ENCODE measurements around the gene CAMK2D. TPM values are rescaled to one million over a fixed set of nuclear protein-coding genes. Genes with fewer than 3 reads are reported as not detected.
A peak's percentile ranks its signal among the peaks of the same experiment; 100 is the strongest.

The CAMK2D gene
- polyA plus RNA-seq, 3 donors: 82.3 to 90.8 (median 86.6) TPM

DNA sequence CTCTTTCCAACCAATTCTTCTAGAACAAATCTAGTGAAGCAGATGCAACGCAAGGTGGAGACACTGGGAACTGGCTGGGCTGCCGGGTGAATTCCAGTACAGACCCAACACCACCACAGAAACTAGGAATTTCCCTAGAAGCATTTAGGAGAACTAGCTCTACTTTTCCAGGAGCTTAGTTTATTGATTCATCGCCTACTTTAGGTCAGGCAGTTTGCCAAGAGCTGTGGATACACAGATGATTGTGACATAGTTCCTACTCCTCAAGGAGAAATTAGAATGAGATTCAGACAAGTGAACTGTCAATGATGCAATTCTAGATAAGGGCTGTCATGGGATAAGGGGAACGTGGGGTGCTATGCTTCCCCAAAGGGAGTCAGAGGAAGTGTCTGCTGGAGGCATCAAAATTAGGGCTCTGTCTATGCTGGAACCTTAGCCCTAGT lies 350.0 kb downstream of the CAMK2D start:
- no peak for DNase-seq (ENCODE audit: low read depth in 3 of 3, low spot score in 2 of 3)

DNA sequence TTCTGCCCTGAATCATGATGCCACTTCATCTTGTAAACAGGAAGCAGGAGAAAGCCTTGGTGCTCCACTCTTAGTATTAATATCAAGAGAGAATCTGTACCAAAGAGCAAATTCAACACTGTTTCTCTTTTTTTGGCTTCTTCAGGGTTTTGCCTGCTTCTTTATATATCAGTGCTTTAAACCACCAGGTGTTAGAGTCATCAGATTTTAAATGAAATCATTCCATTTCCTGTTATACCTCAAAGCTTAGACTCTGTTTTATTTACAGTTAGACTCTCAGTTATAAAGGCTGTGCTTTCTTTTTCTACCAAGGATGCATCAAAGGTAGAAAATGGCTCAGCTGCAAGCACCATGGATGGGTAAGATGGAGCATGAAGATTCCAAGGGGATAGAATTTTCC lies 350.9 kb downstream of the CAMK2D start:
- DNase-seq (ENCODE audit: low read depth in 3 of 3, low spot score in 2 of 3): no peak

DNA sequence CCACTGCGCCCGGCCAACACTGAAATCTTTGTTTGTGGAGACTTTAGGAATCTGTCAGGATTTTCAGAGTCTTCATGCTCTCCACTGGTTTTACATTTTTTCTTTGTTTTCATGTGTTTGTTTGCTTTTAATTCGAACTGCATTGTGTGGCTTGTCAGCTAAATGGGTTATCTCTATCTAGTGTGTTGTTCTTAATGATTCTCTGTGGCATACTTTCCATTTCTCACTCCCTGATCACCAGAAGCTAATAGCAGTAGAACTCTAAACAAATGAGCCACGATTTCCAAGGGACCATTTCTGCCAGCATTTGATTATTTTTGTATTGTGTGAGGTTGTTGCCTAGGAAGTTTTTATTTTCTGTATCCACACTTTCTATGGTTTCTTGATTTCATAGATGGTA lies 352.4 kb downstream of the CAMK2D start:
- no peak for DNase-seq (ENCODE audit: low read depth in 3 of 3, low spot score in 2 of 3)

- DNase-seq (ENCODE audit: low read depth in 3 of 3, low spot score in 2 of 3): no peak
Observed at GRCh38 chr4:113407409-113407808, 354.1 kb downstream of the CAMK2D start.

GRCh38 chr4:113406723-113407016 lies 354.9 kb downstream of the CAMK2D start:
- DNase-seq (ENCODE audit: low read depth in 3 of 3, low spot score in 2 of 3): no peak

GRCh38 chr4:113405874-113406722 lies 355.4 kb downstream of the CAMK2D start:
- DNase-seq (ENCODE audit: low read depth in 3 of 3, low spot score in 2 of 3): no peak

- peak in 1 of 3 donors; percentile 41 for DNase-seq (ENCODE audit: low read depth in 3 of 3, low spot score in 2 of 3)
Observed at GRCh38 chr4:113404841-113405240, 356.7 kb downstream of the CAMK2D start.

DNA sequence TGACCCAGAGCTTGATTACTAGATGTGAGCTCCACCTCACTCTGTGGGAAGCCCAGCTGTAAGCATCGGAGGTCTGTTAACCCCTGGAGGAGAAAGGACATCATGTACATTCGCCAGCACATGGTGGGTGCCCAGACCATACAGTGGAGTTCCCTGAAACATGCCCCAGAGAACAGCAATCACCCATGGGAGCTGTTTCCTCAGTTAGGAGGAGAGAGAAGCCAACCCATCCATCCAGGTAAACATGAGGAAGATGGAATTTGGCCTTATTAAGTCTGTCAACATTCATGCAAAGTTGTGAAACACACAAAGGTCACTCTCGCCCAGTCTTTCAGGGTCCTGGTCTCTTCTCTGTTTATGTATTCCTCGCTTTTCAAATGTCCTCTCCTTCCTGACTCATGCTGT lies 357.4 kb downstream of the CAMK2D start:
- DNase-seq (ENCODE audit: low read depth in 3 of 3, low spot score in 2 of 3): no peak

Other genes starting within 250 kb of the CAMK2D start
- 10 to 100 TPM; 14.9 to 18.5 (median 16.1) TPM for gene ARSJ, start 217.9 kb upstream of the CAMK2D start, polyA plus RNA-seq (ENCODE audit: insufficient read length in 3 of 3)